ENCODE measurements around the gene PIKFYVE. TPM values are rescaled to one million over a fixed set of nuclear protein-coding genes. Genes with fewer than 3 reads are reported as not detected.

PIKFYVE gene
- total RNA-seq, 2 experiments from 2014 or later = 29.7 to 50.0 TPM

DNA sequence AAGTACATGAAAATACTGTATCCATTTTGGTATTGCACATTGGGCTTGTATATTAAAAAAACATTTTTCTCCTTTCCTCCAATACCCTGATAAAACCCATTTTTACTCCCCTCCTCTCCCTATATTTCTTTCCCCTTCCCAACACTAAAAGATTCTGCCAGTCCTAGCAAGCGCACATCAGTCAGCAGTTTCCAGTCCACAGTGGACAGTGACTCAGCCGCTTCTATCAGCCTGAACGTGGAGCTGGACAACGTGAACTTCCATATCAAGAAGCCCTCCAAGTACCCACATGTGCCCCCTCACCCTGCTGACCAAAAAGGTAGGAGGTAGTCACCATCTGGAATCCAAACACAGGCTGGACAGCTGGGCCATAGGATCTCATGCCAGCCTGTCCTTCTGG, 38.6 kb downstream of the PIKFYVE start:
- ChIA-PET POLR2A (interaction anchor here (0.5 to 1.5 kb wide), 2 partner anchors 38 to 610 kb away, joined by 3 to 4 read pairs; partner anchors contain the start of gene PIKFYVE), CTCF (ENCODE audit: unreplicated experiment) (no interaction called here)
- H2AFZ ChIP-seq (ENCODE audit: low read length) = no peak overlapping the region
- H3K79me2 ChIP-seq (ENCODE audit: insufficient read depth, low read depth, low read length) = no peaks in the 10 kb centered on the region; the same call in 1 of the 2 replicates
- no peak overlapping the region for H3K27ac ChIP-seq (ENCODE audit: low read depth, low read length, poor library complexity, severe bottlenecking)
- H3K4me1 ChIP-seq (ENCODE audit: insufficient read depth, low read length, poor library complexity, severe bottlenecking) = no peaks in the 10 kb centered on the region
- peaks cover 87% of the 10 kb centered on the region for H3K36me3 ChIP-seq (ENCODE audit: insufficient read depth, low read length)
- no peaks in the 10 kb centered on the region for H3K9me2 ChIP-seq (ENCODE audit: insufficient read depth, low read length)
- no peak overlapping the region for H3K4me3 ChIP-seq (ENCODE audit: low read depth, low read length, poor library complexity, severe bottlenecking)
- intact Hi-C loops (cut with micrococcal nuclease; ENCODE audit: unreplicated experiment) = loop anchor here (2.0 kb wide), 1 partner anchor 16 kb away; no protein-coding TSS in a partner anchor
- DNase-seq (ENCODE audit: low spot score) = no peak
- no peaks in the 10 kb centered on the region for H3K9me3 ChIP-seq (ENCODE audit: low read length)
- no peak for TF ChIP-seq EZH2phosphoT487 (IDR thresholded peaks at IDR 0.05; ENCODE audit: borderline replicate concordance, low read depth, low read length)
- TF ChIP-seq, protein P1, sequence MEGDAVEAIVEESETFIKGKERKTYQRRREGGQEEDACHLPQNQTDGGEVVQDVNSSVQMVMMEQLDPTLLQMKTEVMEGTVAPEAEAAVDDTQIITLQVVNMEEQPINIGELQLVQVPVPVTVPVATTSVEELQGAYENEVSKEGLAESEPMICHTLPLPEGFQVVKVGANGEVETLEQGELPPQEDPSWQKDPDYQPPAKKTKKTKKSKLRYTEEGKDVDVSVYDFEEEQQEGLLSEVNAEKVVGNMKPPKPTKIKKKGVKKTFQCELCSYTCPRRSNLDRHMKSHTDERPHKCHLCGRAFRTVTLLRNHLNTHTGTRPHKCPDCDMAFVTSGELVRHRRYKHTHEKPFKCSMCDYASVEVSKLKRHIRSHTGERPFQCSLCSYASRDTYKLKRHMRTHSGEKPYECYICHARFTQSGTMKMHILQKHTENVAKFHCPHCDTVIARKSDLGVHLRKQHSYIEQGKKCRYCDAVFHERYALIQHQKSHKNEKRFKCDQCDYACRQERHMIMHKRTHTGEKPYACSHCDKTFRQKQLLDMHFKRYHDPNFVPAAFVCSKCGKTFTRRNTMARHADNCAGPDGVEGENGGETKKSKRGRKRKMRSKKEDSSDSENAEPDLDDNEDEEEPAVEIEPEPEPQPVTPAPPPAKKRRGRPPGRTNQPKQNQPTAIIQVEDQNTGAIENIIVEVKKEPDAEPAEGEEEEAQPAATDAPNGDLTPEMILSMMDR (conservative IDR thresholded peaks at IDR 0.05; ENCODE audit: low read length) = no peak
- H4K20me1 ChIP-seq (ENCODE audit: insufficient read depth, low read length) = no peaks in the 10 kb centered on the region
- H3K4me2 ChIP-seq (ENCODE audit: low read length) = no peak overlapping the region
- no TSS peak for BruUV-seq (replicated peaks)

DNA sequence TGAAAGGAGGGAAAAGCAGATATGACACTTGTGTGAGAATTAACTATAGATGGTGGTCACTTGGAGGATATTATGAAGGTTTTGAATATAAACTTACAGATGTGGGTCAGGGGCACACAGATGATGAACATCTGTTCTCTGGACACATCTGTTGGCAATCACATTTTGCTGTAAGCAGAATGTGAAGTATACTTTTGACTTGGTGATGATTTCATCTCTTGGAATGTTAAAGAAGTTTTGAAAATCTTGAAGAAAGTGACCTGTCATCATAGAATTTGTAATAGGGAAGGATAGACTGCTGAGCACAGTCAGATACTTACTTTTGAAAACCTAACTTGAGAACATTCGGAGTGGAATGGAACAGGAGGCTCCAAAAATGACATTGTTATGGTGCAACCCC, 40.2 kb downstream of the PIKFYVE start:
- TF ChIP-seq EZH2phosphoT487 (IDR thresholded peaks at IDR 0.05; ENCODE audit: borderline replicate concordance, low read depth, low read length) = no peak
- TF ChIP-seq, protein P1 (conservative IDR thresholded peaks at IDR 0.05; ENCODE audit: low read length) = no peak
- Histone ChIP-seq H3K9me2 (ENCODE audit: insufficient read depth, low read length) (no peaks in the 10 kb centered on the region), H3K9me3 (ENCODE audit: low read length) (no peaks in the 10 kb centered on the region), H3K79me2 (ENCODE audit: insufficient read depth, low read depth, low read length) (no peaks in the 10 kb centered on the region; the same call in 1 of the 2 replicates), H3K4me3 (ENCODE audit: low read depth, low read length, poor library complexity, severe bottlenecking) (no peak overlapping the region), H4K20me1 (ENCODE audit: insufficient read depth, low read length) (no peaks in the 10 kb centered on the region), H3K27ac (ENCODE audit: low read depth, low read length, poor library complexity, severe bottlenecking) (no peak overlapping the region), H3K36me3 (ENCODE audit: insufficient read depth, low read length) (peaks cover 87% of the 10 kb centered on the region), H2AFZ (ENCODE audit: low read length) (no peak overlapping the region), H3K4me2 (ENCODE audit: low read length) (no peak overlapping the region), H3K4me1 (ENCODE audit: insufficient read depth, low read length, poor library complexity, severe bottlenecking) (peaks cover 6% of the 10 kb centered on the region)
- ChIA-PET CTCF (ENCODE audit: unreplicated experiment) (no interaction called here), POLR2A (interaction anchor here (1.5 kb wide), 1 partner anchor 40 kb away, joined by 4 read pairs; the partner anchor contains the start of gene PIKFYVE)
- DNase-seq (ENCODE audit: low spot score) = no peak
- BruUV-seq (replicated peaks) = no TSS peak
- intact Hi-C loops (cut with micrococcal nuclease; ENCODE audit: unreplicated experiment) = no loop called here

DNA sequence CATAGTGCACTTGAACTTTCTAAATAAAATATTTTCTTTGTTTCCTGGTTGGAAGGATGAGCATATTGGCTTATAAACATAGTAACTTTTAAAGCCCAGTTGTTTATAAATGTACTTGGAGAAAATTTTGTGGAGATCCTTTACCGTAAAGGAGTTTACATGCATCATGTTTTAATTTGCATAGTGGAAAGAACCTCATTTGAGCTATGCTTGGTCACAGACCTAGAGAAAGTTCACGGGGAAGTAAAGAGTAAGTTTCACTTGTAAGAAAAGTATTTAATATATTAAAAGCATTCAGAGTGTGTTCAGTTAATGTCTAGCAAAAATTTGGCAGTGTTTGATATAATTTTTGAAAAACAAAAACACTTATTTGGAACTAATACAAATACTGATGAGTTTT, 45.3 kb downstream of the PIKFYVE start:
- no peak overlapping the region for H2AFZ ChIP-seq (ENCODE audit: low read length)
- H3K4me2 ChIP-seq (ENCODE audit: low read length) = no peak overlapping the region
- CTCF ChIA-PET (ENCODE audit: unreplicated experiment) = no interaction called here

More for the DNA sequence above, 45.3 kb downstream of the PIKFYVE start:
- H4K20me1 ChIP-seq (ENCODE audit: insufficient read depth, low read length) = no peaks in the 10 kb centered on the region
- H3K27ac ChIP-seq (ENCODE audit: low read depth, low read length, poor library complexity, severe bottlenecking) = no peak overlapping the region
- no peaks in the 10 kb centered on the region; the same call in 1 of the 2 replicates for H3K79me2 ChIP-seq (ENCODE audit: insufficient read depth, low read depth, low read length)
- BruUV-seq (replicated peaks) = no TSS peak
- no peak for DNase-seq (ENCODE audit: low spot score)
- TF ChIP-seq, protein P1 (conservative IDR thresholded peaks at IDR 0.05; ENCODE audit: low read length) = no peak
- no peak for TF ChIP-seq EZH2phosphoT487 (IDR thresholded peaks at IDR 0.05; ENCODE audit: borderline replicate concordance, low read depth, low read length)
- no peak overlapping the region for H3K4me3 ChIP-seq (ENCODE audit: low read depth, low read length, poor library complexity, severe bottlenecking)
- intact Hi-C loops (cut with micrococcal nuclease; ENCODE audit: unreplicated experiment) = no loop called here
- H3K4me1 ChIP-seq (ENCODE audit: insufficient read depth, low read length, poor library complexity, severe bottlenecking) = peaks cover 6% of the 10 kb centered on the region
- no peaks in the 10 kb centered on the region for H3K9me3 ChIP-seq (ENCODE audit: low read length)
- H3K36me3 ChIP-seq (ENCODE audit: insufficient read depth, low read length) = peaks cover 69% of the 10 kb centered on the region
- POLR2A ChIA-PET = interaction anchor here (1.3 to 2.2 kb wide), 2 partner anchors 9 to 92 kb away, joined by 5 to 13 read pairs; no protein-coding TSS in a partner anchor
- no peaks in the 10 kb centered on the region for H3K9me2 ChIP-seq (ENCODE audit: insufficient read depth, low read length)

Data from OCI-LY7 (cell line).